WI38 (cell line): ENCODE measurements around the gene DUSP14.
A peak's percentile ranks its signal among the peaks of the same experiment; 100 is the strongest.

Experiments used
- H3K4me3 ChIP-seq: 2 replicates; pipeline ENCODE4 v1.5.1; 2011; ENCODE audit warnings: low read depth, mild to moderate bottlenecking, control low read depth, low read length
- TF ChIP-seq, protein P1 (sequence below): IDR thresholded peaks from 2 replicates; pipeline ENCODE4 v1.5.1; 2012; ENCODE audit warnings: low read depth, mild to moderate bottlenecking, control low read depth, low read length

Gene DUSP14

DNA sequence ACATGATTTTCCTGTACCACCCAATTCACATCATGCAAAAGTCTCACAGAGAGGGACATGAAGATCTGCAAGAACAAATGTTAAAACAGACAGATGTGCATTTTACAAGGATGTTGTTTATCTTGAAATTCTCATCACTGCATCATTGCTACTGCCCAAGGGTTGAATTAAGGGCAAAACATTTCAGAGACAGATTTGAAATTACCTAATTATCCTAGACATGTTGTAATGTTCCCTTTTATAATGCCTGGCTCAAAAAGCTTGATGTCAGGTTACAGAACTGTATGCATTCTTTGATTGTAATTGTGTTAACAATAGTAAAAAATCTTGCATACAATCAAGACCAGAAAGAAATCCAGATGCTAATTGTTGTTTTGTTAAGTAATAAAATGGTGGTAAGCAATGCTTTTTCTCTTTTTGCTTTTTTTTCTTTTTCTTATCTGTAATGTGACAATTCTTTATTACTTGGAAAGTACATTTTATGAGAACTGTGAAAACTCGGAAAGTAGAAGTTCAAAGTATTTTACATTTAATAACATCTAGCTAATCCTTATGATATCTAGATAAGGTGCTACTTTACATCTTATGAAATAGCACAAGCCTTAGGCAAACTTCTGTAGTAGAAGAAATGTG, 3.6 kb upstream of the DUSP14 start:
- TF ChIP-seq, protein P1, sequence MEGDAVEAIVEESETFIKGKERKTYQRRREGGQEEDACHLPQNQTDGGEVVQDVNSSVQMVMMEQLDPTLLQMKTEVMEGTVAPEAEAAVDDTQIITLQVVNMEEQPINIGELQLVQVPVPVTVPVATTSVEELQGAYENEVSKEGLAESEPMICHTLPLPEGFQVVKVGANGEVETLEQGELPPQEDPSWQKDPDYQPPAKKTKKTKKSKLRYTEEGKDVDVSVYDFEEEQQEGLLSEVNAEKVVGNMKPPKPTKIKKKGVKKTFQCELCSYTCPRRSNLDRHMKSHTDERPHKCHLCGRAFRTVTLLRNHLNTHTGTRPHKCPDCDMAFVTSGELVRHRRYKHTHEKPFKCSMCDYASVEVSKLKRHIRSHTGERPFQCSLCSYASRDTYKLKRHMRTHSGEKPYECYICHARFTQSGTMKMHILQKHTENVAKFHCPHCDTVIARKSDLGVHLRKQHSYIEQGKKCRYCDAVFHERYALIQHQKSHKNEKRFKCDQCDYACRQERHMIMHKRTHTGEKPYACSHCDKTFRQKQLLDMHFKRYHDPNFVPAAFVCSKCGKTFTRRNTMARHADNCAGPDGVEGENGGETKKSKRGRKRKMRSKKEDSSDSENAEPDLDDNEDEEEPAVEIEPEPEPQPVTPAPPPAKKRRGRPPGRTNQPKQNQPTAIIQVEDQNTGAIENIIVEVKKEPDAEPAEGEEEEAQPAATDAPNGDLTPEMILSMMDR, result no peak
- no peak overlapping the region for H3K4me3 ChIP-seq

DNA sequence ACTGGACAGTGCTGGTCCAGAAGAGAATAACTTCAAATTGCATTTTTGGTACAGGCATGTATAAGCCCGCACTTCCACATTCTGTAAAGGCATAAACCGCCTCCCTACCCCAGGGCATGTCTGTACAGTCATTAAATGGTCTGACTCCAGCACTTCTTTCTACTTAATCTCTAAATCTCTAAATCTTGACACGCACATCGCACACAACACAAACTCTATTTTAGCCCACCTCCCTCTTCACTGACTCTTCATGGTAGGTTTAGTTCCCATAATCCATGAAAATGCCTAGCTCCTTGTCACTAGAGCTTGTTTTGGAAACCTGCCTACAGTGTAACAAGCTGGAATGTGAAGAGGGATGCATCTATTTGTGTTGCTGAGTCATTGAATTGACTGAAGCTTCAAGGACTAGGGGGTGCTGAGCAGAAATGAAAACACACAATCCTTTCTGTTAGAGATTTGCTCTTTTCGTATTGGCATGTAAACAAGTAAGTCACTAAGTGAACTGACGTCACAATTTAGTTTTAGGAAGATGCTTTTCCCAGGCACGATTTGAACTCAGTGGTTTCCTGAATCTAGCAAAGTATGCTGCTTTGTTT, 1.6 kb upstream of the DUSP14 start:
- TF ChIP-seq, protein P1, result no peak

DNA sequence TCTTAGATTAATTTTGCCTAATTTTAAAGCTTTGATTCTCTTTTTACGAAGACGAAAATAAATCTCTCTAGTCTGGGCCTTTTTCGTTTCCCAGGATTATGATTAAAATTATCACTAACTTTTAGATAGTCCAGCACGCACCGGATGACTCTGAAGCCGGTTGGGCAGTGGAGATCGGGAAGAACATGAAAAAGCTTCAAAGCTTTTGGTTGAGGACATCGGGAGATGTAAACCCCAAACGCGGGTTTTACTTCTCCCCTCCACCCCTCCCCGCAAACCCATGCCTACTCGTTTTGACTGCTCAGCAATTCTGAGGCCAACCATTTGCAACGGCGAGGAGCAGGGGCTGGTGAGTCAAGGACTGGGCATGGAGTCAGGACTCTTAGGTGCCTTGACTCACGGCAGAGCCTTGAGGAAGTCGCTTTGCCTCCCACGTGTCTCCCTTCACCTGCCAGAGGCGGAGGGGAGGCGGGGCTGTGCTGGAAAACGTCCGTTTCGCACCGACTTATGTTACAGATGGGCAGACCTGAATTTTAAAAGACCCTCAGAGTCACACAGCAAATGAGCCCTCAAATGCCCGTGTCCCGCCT, 989 bp upstream of the DUSP14 start:
- TF ChIP-seq, protein P1, result no peak

More for the DNA sequence above, 1.6 kb upstream of the DUSP14 start:
- H3K4me3 ChIP-seq, result peak overlapping the region; percentile 87

DNA sequence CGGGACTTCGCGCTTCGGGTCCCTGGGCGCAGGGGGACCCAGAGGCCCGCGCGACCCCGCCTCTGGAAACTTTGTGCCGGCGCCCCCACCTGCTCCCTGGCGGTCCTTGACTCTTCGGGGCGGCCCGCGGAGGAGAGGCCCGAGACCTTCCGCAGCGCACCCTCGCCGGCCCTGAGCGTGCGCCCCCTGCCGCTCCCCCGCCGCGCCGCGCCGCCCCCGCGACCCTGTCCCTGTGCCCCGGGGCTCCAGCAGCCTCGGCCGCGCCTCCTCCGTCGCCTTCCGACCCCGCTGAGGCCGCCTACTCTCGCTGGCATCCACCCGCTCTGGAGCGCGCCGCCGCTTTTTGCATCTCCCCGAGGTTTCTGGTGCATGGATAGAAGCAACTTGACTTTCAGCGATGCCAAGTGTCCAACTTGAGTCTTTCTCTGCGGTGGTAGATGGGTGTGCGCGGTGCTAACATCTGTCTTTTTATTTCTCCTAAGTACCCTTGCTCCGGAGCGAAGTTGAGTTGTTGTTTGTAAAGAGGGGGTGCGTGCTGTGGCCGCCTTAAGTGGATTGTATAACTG, 414 bp downstream of the DUSP14 start:
- TF ChIP-seq, protein P1, result no peak
- H3K4me3 ChIP-seq, result peak overlapping the region; percentile 88

More for the DNA sequence above, 989 bp upstream of the DUSP14 start:
- H3K4me3 ChIP-seq, result peak overlapping the region; percentile 87

DNA sequence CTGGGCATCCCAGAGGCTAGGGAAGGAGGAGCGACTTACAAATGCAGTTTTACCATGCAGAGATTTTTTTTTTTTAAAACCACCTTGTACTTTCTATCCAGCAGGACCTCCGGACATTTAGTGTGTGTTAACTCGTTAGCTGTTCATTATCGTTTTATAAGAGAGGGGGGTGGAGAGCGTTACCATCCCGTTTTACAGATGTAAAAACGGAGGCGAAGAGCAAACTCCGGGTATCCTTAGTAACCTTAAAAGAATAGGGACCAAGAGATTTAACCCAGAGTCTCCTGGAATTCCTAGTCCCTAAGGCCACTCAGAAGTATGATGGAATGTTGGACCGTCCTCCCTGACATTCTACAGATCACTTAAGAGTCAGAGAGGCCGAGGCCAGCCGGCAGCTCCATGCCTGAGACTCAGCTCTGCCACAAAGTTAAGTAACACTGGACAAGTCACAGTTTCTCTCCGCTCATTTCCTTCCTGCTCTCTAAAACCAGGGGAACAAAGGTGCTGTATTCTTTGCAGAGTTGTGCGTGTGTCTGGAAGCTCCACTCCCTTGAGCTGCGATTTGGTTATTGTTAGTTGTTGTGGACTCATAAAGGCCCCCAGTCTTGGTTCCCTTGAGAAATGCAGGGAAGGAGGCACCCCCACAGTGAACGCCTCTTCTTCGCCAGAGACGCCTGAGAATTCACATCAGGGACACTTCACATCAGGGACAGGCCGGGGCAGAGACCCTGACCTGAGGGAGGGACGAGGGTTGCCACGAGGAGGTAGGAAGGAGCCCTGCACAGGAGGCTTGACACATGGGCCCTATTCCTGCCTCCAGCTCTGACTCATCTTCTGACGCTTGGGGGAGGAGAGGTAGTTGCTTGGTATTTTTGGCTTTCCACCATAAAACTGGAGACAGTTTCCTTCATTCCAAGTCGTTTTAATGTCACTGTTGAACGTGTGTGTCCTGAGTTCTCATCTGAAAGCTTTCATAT, 1.2 kb downstream of the DUSP14 start:
- TF ChIP-seq, protein P1, result no peak

DNA sequence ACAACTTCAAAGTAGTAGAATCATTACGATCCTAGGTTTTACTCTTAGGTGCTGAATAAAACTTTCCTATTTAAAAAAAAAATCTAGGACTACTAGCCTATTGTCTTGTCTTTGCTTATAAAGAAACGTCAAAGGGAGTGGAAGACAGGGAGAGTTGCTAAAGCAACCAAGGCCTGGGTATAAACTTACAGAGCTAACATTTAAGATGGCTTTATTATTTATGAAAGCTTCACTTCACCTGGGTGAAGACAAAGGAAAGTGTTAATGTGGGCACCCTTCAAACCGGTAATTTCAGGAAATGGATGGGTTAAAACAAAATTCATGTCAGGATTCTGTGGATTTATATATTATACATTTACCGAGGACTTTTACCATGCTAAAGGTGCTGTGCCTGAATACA, 2.5 kb downstream of the DUSP14 start:
- TF ChIP-seq, protein P1, result no peak
- peak overlapping the region; percentile 88 for H3K4me3 ChIP-seq

More for the DNA sequence above, 1.2 kb downstream of the DUSP14 start:
- peak overlapping the region; percentile 88 for H3K4me3 ChIP-seq
